HG03097 (cell line): ENCODE data around the gene XAGE1A.
"Not testable (repeated sequence)": the region's sequence is repeated elsewhere in the genome, so short reads cannot be mapped to it uniquely, and the experiment has no call there.

Source experiments
- ATAC-seq: cut with Tn5 transposase; IDR thresholded peaks from one replicate; pipeline ENCODE4 v1.9.1; 2021; ENCODE audit not compliant: unreplicated experiment, low FRiP score

The XAGE1A gene, protein sequence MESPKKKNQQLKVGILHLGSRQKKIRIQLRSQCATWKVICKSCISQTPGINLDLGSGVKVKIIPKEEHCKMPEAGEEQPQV

DNA sequence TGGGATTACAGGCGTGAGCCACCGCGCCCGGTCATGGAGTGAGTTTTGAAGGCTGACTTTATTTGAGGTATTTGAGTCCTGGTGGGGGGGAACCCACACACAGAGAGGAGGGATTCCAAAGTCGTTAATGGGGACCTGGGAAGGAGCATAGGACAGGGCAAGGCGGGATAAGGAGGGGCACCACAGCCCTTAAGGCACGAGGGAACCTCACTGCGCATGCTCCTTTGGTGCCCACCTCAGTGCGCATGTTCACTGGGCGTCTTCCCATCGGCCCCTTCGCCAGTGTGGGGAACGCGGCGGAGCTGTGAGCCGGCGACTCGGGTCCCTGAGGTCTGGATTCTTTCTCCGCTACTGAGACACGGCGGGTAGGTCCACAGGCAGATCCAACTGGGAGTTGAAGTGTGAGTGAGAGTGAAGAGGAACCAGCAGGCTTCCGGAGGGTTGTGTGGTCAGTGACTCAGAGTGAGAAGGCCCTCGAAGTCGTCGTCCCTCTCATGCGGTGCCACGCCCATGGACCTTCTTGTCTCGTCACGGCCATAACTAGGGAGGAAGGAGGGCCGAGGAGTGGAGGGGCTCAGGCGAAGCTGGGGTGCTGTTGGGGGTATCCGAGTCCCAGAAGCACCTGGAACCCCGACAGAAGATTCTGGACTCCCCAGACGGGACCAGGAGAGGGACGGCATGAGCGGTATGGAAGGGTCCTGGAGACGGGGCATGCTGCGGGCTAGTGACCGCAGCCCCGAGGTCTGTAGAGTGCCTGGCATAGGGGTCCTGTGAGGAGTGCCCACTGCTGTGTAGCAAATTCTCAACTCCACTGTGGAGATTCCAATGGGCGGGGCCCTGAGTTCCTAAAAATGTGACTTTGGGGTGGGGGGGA lies at the start of gene XAGE1A:
XAGE1A (plus strand) TSS at position 264 of the 874 bp plus-strand sequence. CDS start 1,554 bp downstream, outside the sequence.
- ATAC-seq: not testable (repeated sequence)

DNA sequence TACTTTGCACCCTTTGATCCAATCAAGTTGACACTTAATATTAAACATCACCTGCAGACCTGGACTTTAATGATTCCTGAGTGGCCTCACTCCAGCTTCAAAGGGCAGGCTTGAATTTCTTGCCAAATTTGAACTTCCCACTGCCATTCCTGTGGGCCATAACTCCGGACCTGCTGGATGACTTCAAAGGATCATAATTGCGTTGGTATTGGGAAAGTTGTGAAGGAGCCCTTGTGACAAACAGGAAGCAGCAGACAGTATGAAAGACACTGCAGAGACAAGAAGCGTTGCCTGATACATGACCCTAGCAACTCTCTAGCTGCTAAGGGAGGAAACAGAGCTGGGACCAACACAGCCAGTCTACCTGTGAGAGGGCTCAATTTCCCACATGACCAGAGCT lies 43.6 kb upstream of the XAGE1A start:
- ATAC-seq: not testable (repeated sequence)

- ATAC-seq: not testable (repeated sequence)
Measured at GRCh38 chrX:52471301-52471700, 24.3 kb upstream of the XAGE1A start.

- ATAC-seq: not testable (repeated sequence)
Measured at GRCh38 chrX:52496419-52496772, 788 bp downstream of the XAGE1A start.

DNA sequence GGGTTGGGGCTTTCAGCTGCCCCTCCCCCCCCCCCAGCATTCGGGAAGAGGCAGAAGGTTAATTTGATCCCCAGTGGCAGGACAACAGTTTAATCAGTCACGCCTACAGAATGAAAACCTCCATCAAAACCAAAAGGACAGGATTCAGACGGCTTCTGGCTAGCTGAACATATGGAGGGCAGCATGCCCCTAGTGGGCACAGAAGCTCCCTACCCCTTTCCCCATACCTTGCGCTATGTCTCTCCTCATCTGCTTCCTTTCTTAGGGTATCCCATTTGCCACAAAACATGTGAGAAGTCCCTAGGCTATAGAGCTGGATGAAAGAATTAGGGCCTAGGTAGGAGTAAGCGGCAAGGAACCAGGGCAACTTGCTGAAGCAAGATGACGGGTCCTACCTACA lies 5.8 kb downstream of the XAGE1A start:
- ATAC-seq: not testable (repeated sequence)

GRCh38 chrX:52504551-52504950 lies 8.9 kb downstream of the XAGE1A start:
- no peak for ATAC-seq

GRCh38 chrX:52507331-52507730 lies 11.7 kb downstream of the XAGE1A start:
- no peak for ATAC-seq

- ATAC-seq: no peak
Measured at GRCh38 chrX:52509916-52510315, 14.3 kb downstream of the XAGE1A start.

DNA sequence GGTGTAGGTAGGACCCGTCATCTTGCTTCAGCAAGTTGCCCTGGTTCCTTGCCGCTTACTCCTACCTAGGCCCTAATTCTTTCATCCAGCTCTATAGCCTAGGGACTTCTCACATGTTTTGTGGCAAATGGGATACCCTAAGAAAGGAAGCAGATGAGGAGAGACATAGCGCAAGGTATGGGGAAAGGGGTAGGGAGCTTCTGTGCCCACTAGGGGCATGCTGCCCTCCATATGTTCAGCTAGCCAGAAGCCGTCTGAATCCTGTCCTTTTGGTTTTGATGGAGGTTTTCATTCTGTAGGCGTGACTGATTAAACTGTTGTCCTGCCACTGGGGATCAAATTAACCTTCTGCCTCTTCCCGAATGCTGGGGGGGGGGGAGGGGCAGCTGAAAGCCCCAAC lies 15.5 kb downstream of the XAGE1A start:
- not testable (repeated sequence) for ATAC-seq

DNA sequence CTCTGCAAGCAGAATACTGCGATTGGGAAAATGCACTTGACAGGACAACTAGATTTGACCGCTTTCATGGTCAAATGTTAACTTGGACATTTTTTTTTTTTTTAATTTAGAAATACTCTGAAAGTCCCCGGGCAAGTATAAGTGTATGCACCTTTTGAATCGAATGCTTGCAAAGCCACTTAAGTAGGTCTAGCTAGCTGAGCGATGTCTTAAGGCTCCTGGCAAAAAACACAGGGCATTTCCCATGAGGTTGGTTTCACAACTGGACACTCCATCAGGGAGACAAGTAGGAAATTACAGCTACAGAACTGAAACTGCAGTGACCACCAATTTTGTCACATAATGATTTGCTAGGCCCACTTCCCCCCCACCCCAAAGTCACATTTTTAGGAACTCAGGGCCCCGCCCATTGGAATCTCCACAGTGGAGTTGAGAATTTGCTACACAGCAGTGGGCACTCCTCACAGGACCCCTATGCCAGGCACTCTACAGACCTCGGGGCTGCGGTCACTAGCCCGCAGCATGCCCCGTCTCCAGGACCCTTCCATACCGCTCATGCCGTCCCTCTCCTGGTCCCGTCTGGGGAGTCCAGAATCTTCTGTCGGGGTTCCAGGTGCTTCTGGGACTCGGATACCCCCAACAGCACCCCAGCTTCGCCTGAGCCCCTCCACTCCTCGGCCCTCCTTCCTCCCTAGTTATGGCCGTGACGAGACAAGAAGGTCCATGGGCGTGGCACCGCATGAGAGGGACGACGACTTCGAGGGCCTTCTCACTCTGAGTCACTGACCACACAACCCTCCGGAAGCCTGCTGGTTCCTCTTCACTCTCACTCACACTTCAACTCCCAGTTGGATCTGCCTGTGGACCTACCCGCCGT lies 20.7 kb downstream of the XAGE1A start:
- not testable (repeated sequence) for ATAC-seq

- not testable (repeated sequence) for ATAC-seq
Measured at GRCh38 chrX:52516987-52517325, 21.3 kb downstream of the XAGE1A start, which contains the start of gene XAGE1B. TSS of gene XAGE1B (minus strand) at chrX:52517063. CDS start at chrX:52515527, 1,536 bp downstream.

GRCh38 chrX:52541051-52541450 lies 45.4 kb downstream of the XAGE1A start:
- not testable (repeated sequence) for ATAC-seq

GRCh38 chrX:52542311-52542710 lies 46.7 kb downstream of the XAGE1A start:
- ATAC-seq: no peak

GRCh38 chrX:52544147-52544840 lies 48.7 kb downstream of the XAGE1A start:
- ATAC-seq: no peak

DNA sequence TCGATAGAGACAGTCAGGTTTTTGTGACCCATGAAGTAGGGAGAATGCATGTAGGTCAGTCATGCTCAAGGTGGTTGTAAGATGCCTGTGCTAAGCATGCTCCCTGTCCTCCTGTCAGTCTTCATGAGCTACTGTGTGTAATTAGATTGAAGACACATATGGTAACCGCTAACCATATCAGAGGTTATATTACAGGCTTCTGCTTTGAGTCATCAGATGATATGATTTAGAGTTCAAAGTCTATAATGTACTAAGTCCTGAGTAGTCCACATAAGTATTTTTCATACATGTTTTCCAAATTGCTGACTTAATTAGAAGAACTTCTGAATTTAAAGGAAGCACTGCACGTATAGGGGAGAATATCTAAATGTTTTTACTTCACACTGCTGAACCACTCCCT lies 53.2 kb downstream of the XAGE1A start:
- not testable (repeated sequence) for ATAC-seq
